Measurements from ENCODE around the gene PRC1.

PRC1 gene

DNA sequence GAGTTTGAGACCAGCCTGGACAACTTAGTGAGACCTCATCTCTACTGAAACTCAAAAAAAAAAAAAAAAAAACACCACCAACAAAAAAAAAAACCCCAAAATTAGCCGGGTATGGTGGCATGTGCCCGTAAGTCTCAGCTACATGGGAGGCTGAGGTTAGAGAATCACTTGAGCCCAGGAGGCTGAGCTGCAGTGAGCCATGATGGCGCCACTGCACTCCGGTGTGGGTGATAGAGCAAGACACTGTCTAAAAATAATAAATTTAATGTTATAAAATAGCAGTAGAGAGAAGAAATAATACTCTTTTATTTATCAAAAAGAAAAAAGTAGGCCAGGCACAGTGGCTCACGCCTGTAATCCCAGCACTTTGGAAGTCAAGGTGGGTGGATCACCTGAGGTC is 22.2 kb downstream of the PRC1 start:
- TF ChIP-seq, protein P1, sequence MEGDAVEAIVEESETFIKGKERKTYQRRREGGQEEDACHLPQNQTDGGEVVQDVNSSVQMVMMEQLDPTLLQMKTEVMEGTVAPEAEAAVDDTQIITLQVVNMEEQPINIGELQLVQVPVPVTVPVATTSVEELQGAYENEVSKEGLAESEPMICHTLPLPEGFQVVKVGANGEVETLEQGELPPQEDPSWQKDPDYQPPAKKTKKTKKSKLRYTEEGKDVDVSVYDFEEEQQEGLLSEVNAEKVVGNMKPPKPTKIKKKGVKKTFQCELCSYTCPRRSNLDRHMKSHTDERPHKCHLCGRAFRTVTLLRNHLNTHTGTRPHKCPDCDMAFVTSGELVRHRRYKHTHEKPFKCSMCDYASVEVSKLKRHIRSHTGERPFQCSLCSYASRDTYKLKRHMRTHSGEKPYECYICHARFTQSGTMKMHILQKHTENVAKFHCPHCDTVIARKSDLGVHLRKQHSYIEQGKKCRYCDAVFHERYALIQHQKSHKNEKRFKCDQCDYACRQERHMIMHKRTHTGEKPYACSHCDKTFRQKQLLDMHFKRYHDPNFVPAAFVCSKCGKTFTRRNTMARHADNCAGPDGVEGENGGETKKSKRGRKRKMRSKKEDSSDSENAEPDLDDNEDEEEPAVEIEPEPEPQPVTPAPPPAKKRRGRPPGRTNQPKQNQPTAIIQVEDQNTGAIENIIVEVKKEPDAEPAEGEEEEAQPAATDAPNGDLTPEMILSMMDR (conservative IDR thresholded peaks at IDR 0.05; ENCODE audit: low read length): no peak
- no peak overlapping the region for H3K4me3 ChIP-seq (ENCODE audit: low read length)
- no peak for DNase-seq (ENCODE audit: low read depth)

DNA sequence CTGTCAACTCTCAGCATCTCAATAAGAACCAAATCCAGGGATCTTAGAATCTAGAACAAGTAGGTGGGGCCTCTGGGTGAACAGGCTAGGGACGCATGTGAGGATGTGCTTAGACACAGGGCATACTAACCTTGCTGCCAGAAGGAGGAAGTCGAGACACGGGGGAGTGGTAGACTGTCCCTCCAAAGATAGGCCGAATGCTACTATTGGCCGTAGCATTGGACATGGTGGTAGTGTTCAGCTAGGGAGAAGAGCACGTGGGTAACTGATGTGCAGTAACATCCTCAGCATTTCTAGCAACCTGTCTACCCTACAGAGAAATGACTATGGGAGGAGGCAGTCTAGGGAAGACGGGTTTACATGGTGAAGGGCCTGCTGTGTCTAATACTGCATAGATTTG is 24.1 kb downstream of the PRC1 start:
- DNase-seq (ENCODE audit: low read depth): no peak
- no peak overlapping the region for H3K4me3 ChIP-seq (ENCODE audit: low read length)
- TF ChIP-seq, protein P1 (conservative IDR thresholded peaks at IDR 0.05; ENCODE audit: low read length): no peak

DNA sequence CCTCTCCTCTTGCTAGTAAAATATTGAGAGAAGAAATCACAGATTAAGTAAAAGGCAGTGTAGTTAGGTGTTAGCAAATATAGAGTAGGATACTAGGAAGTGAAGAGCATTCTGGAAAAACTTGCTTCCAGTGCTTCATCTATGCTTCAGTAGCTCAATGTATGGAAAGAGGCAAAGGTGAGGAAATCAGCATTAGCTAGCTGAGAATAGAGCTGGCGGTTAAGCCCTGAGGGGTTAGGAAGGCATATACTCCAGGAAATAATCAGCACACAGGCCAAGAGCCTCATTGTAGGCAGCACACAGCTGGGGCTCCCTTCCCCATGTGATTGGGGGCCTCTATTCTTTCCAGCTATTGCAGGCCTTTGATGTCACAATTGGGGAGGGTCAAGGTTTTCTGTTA is 25.9 kb downstream of the PRC1 start:
- DNase-seq (ENCODE audit: low read depth): no peak

DNA sequence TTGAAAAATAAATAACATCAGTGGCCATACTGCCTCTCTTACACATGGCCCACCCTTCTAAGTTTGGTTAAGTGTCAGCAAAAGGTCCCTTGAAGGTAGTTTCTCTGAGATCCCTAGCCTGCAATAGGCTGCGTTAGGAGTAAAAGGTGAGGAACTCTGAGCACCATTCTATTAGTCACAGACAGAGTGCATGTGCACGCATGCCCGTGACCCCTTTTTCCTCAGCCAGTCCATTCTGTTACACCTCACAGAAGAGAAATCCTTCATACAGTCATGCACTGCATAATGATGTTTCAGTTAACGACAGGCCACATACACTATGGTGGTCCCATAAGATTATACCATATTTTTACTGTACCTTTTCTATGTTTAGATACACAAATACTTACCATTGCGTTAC is 27.1 kb downstream of the PRC1 start:
- no peak overlapping the region for H3K4me3 ChIP-seq (ENCODE audit: low read length)
- TF ChIP-seq, protein P1 (conservative IDR thresholded peaks at IDR 0.05; ENCODE audit: low read length): no peak
- no peak for DNase-seq (ENCODE audit: low read depth)

More for the DNA sequence above, 25.9 kb downstream of the PRC1 start:
- no peak overlapping the region for H3K4me3 ChIP-seq (ENCODE audit: low read length)
- TF ChIP-seq, protein P1 (conservative IDR thresholded peaks at IDR 0.05; ENCODE audit: low read length): no peak

DNA sequence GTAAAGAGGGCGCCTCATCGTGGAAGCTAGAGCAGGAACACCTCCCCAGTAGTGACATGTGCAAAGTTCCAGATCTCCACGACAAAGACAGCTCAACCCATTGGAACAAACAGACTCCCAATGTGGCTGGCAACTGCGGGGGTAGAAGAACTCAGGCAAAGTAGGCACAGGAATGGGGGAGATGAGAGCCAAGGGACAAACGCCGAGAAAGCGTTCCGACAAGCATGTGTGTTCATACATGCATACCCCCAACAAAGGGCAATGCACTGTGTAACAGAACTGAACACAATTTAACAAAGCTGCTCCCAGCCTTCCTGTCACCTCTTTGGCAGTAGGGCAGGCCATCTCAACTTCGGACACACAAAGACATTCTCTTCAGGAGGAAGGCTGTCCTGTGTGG is 28.1 kb downstream of the PRC1 start:
- no peak for DNase-seq (ENCODE audit: low read depth)
- no peak overlapping the region for H3K4me3 ChIP-seq (ENCODE audit: low read length)
- TF ChIP-seq, protein P1 (conservative IDR thresholded peaks at IDR 0.05; ENCODE audit: low read length): no peak

DNA sequence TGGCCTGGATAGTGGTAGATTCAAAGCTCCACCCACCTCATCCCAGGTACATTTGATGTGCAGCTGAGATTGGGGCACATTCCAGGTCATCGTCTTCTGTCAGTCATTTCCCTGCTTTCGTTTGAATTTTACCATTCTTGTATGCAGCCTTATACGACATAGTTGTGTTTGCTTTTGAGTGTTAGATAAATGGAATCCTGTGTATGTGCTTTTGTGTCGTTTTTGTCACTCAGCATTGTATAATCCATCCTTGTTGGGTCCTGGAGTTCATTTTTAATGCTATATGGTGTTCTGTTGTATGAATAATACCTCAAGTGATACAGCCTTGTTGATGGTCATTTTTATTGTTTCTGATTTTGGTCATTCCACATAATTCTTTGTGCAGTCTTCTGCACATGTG is 32.3 kb downstream of the PRC1 start:
- H3K4me3 ChIP-seq (ENCODE audit: low read length): no peak overlapping the region
- no peak for DNase-seq (ENCODE audit: low read depth)
- TF ChIP-seq, protein P1 (conservative IDR thresholded peaks at IDR 0.05; ENCODE audit: low read length): no peak

DNA sequence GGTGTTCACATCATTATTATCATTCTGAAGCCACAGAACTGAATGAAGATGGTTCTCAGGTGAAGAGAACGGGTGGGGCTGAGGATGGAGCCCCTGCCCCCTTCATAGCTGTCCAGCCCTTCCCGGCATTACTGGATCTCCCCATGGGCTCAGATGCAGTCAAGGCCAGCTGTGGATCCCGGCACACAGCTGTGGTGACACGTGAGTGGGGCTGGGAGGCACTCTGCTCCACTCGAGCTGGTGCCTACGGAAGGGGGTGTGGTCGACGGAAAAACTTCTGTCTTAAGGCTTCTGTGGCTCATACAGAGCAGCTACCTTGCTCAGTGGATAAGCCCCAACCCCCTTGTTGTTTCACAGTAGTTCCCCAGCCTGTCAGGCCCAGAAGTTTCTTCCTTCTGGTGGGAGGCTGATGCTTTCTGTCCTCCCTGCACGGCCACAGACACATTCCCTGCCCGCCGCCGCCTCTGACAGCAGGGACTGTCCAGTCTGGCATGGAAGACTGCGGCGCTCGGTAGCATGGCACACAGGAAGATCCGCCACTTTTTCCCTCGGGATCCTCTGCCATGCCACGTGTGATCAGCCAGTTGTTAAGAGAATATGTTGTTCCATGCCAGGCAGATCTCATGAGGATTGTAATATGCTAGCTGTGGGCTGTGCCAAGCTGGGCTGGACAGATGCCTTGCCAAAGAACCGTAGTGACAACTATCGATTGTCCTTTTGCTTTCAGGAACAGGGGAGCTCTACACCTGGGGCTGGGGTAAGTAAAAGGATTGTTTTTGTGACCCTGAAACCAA is 33.8 kb downstream of the PRC1 start:
- no peak overlapping the region for H3K4me3 ChIP-seq (ENCODE audit: low read length)
- TF ChIP-seq, protein P1 (conservative IDR thresholded peaks at IDR 0.05; ENCODE audit: low read length): no peak
- DNase-seq (ENCODE audit: low read depth): peak; percentile 15

Data from AG10803 (cell line).